ENCODE data around the gene RBM27. TPM values are rescaled to one million over a fixed set of nuclear protein-coding genes. Genes with fewer than 3 reads are reported as not detected.
"Not testable (repeated sequence)": the region's sequence is repeated elsewhere in the genome, so short reads cannot be mapped to it uniquely, and the experiment has no call there.

Gene RBM27
- total and polyA plus RNA-seq, 8 donors = 3.1 to 8.9 (median 4.8) TPM

DNA sequence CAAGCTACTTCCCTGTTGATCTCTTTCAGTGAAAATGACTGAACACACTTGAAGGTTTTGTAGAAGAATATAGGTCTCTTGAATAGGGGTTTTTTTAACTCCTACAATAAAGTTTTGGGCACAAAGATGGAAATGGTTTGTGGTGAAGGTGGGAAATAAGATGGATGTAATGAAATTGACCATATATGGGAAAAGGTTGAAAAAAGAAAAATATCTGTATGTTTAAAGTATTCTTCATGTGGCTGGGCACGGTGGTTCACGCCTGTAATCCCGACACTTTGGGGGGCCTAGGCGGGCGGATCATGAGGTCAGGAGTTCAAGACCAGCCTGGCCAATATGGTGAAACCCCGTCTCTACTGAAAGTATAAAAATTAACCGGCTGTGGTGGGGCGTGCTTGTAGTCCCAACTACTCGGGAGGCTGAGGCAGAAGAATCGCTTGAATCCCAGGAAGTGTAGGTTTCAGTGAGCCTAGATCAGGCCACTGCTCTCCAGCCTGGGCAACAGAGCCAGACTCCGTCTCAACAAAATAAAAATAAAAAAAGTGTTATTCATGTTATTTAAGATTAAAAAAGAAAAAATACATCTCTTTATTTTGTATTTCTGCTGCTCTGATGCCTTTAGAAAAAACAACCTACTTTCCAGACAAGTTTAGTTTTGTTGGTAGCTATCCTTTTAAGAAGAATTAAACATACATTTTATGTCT, 2.2 kb downstream of the RBM27 start:
- DNase-seq (no peak), FAIRE-seq (no peak), ATAC-seq (no peak)
- no peaks in the 10 kb centered on the region for H3K27me3 ChIP-seq
- intact Hi-C loops (cut with DNase I) = no loop called here
- H3K4me1 ChIP-seq = peaks cover 5 to 31% (median 17%) of the 10 kb centered on the region in 3 donors
- TF ChIP-seq, protein P1, sequence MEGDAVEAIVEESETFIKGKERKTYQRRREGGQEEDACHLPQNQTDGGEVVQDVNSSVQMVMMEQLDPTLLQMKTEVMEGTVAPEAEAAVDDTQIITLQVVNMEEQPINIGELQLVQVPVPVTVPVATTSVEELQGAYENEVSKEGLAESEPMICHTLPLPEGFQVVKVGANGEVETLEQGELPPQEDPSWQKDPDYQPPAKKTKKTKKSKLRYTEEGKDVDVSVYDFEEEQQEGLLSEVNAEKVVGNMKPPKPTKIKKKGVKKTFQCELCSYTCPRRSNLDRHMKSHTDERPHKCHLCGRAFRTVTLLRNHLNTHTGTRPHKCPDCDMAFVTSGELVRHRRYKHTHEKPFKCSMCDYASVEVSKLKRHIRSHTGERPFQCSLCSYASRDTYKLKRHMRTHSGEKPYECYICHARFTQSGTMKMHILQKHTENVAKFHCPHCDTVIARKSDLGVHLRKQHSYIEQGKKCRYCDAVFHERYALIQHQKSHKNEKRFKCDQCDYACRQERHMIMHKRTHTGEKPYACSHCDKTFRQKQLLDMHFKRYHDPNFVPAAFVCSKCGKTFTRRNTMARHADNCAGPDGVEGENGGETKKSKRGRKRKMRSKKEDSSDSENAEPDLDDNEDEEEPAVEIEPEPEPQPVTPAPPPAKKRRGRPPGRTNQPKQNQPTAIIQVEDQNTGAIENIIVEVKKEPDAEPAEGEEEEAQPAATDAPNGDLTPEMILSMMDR (IDR thresholded peaks at IDR 0.05) = no peak
- WGBS, 2 donors = 91 to 95% methylated on average over 11 of the region's 11 CpGs
- H3K4me3 ChIP-seq = no peak overlapping the region
- no peaks in the 10 kb centered on the region for H3K36me3 ChIP-seq
- H3K27ac ChIP-seq = no peak overlapping the region
- H3K9me3 ChIP-seq = no peaks in the 10 kb centered on the region

DNA sequence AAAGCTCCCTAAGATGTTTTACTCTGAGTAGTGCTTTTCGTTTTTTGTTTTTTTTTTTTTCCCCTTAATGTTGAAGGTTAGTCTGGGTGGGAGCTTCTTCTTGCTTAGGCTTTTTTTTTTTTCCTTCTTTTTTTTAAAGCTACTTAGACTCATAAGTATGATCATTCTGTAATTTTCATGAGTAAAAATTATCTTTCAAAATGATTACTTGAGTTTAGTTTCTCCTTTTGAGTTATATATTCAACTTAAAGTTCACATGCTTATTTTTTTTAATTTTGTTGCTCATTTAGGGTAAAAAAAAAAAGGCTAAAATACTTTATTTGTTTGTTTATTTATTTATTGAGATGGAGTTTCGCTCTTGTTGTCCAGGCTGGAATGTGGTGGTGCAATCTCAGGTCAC, 2.9 kb downstream of the RBM27 start:
- Histone ChIP-seq H3K4me3 (no peak overlapping the region), H3K36me3 (no peaks in the 10 kb centered on the region), H3K9me3 (no peaks in the 10 kb centered on the region), H3K27ac (no peak overlapping the region), H3K27me3 (no peaks in the 10 kb centered on the region), H3K4me1 (peaks cover 5 to 31% (median 17%) of the 10 kb centered on the region in 3 donors)
- WGBS, 2 donors = 68 to 70% methylated on average over 2 of the region's 2 CpGs
- TF ChIP-seq, protein P1 (IDR thresholded peaks at IDR 0.05) = no peak
- DNase-seq (no peak), ATAC-seq (no peak), FAIRE-seq (no peak)
- intact Hi-C loops (cut with DNase I) = no loop called here

DNA sequence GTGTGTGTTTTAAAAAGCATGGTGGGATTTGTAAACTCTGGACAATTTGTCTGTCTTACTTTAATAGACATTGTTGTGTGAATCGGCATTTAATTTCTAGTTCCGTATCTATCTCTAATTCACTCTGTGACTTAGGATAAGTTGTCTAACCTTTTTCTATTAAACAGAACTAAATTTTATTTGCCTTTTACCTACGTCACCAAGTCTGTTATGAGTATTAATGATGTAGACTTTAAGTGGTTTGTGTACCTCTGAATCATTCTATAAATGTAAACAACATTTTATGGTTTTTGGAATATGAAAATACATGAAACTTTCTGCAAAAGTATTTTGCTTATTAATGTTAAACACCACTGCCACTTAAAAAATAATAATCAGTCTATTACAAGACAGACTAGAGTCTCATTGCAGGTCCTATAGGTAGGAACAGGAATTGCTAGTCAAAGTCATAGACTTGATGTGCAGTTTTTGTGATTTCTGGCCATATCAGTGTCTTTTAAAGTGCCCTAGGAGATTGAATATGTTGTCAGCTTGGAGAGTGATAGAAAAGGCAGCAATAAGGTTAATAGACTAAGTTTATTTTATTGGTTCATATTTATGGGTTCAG, 5.6 kb downstream of the RBM27 start:
- H3K36me3 ChIP-seq = no peaks in the 10 kb centered on the region
- TF ChIP-seq, protein P1 (IDR thresholded peaks at IDR 0.05) = peak in 1 of 4 donors; percentile 9
- H3K27me3 ChIP-seq = no peaks in the 10 kb centered on the region
- H3K27ac ChIP-seq = no peak overlapping the region
- DNase-seq = no peak
- no peaks in the 10 kb centered on the region for H3K9me3 ChIP-seq
- peaks cover 5 to 30% (median 21%) of the 10 kb centered on the region in 3 donors for H3K4me1 ChIP-seq
- ATAC-seq = no peak
- no peak overlapping the region for H3K4me3 ChIP-seq
- FAIRE-seq = no peak
- WGBS, 2 donors = 85 to 86% methylated on average over 3 of the region's 3 CpGs
- intact Hi-C loops (cut with DNase I) = no loop called here

DNA sequence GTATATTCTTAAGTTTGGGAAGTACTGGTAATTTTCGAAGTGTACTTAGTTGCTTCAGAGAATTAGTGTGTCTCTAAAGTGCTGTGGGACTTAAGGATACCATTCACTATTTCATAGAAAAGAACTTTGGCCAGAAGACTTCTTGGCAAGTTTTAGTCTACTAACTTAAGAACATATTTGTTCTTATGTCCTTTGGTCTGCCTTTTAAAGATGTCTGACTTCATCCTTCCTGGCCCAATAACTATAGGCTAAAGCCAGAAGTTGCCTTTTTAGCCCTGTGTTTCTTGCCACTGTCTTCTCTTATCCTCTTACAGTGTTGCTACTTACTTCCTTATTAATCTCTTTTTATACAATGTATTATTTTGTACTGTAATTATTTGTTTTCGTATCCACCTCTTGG, 6.3 kb downstream of the RBM27 start:
- WGBS, 2 donors = 87% methylated on average over 2 of the region's 2 CpGs
- TF ChIP-seq, protein P1 (IDR thresholded peaks at IDR 0.05) = no peak
- no peak for FAIRE-seq

DNA sequence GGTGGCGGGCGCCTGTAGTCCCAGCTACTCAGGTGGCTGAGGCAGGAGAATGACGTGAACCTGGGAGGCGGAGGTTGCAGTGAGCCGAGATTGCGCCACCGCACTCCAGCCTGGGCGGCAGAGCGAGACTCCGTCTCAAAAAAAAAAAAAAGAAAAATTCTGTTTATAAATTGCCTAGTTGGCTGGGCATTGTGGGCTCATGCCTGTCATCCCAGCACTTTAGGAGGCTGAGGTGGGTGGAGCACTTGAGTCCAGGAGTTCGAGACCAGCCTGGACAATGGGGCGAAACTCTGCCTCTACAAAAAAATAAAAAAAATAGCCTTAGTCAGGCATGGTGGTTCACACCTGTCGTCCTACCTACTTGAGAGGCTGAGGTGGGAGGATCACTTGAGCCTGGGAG, 7.4 kb downstream of the RBM27 start:
- intact Hi-C loops (cut with DNase I); H3K27me3 ChIP-seq; ATAC-seq; H3K9me3 ChIP-seq; DNase-seq; H3K36me3 ChIP-seq; H3K27ac ChIP-seq; H3K4me3 ChIP-seq; FAIRE-seq: not testable (repeated sequence)
- peaks cover 5 to 22% (median 15%) of the 10 kb centered on the region in 3 donors for H3K4me1 ChIP-seq
- WGBS, 2 donors = 94 to 97% methylated on average over 13 of the region's 13 CpGs

More for the DNA sequence above, 6.3 kb downstream of the RBM27 start:
- Histone ChIP-seq H3K4me1 (peaks cover 5 to 24% (median 16%) of the 10 kb centered on the region in 3 donors), H3K4me3 (no peak overlapping the region), H3K27me3 (no peaks in the 10 kb centered on the region), H3K36me3 (no peaks in the 10 kb centered on the region), H3K9me3 (no peaks in the 10 kb centered on the region), H3K27ac (no peak overlapping the region)
- intact Hi-C loops (cut with DNase I) = no loop called here
- ATAC-seq (no peak), DNase-seq (no peak)

Measured in pancreas (tissue), 10 donors.